Measurements from ENCODE around the gene KDM4C.

GRCh38 chr9:7195526-7195925 lies 437.8 kb downstream of the KDM4C start:
- TF ChIP-seq EGR1 (IDR thresholded peaks at IDR 0.05) (no peak), RAD21 (IDR thresholded peaks at IDR 0.05; ENCODE audit: low read depth) (no peak)
